Muscle layer of duodenum (tissue), 2 donors: ENCODE results near the gene MYO1D.

Source experiments
- H3K27ac ChIP-seq: one replicate; pipeline ENCODE4 v1.7.0; 2013; ENCODE audit warnings: mild to moderate bottlenecking, low read length
- H3K27me3 ChIP-seq: one replicate; pipeline ENCODE4 v1.7.0; 2013; ENCODE audit warnings: low read depth, mild to moderate bottlenecking, control low read depth, low read length
- H3K36me3 ChIP-seq, 2 donors: one replicate each; pipeline ENCODE4 v1.7.0; 2013; ENCODE audit warnings: low read length in 2 of 2, control low read depth in 1 of 2, mild to moderate bottlenecking in 1 of 2; ENCODE audit not compliant: insufficient read depth in 2 of 2, control insufficient read depth in 1 of 2
- H3K4me1 ChIP-seq, 2 donors: one replicate each; pipeline ENCODE4 v1.7.0; 2013; ENCODE audit warnings: low read length in 2 of 2, mild to moderate bottlenecking in 2 of 2, control low read depth in 1 of 2, moderate library complexity in 1 of 2; ENCODE audit not compliant: insufficient read depth in 2 of 2, control insufficient read depth in 1 of 2
- H3K4me3 ChIP-seq, 2 donors: one replicate each; pipeline ENCODE4 v1.7.0; 2013; ENCODE audit warnings: low read length in 2 of 2, low read depth in 1 of 2, mild to moderate bottlenecking in 1 of 2
- H3K9me3 ChIP-seq, 2 donors: one replicate each; pipeline ENCODE4 v1.7.0; 2013; ENCODE audit warnings: low read length in 2 of 2, control low read depth in 1 of 2, mild to moderate bottlenecking in 1 of 2; ENCODE audit not compliant: control insufficient read depth in 1 of 2
- donor health status: healthy.

Gene MYO1D

DNA sequence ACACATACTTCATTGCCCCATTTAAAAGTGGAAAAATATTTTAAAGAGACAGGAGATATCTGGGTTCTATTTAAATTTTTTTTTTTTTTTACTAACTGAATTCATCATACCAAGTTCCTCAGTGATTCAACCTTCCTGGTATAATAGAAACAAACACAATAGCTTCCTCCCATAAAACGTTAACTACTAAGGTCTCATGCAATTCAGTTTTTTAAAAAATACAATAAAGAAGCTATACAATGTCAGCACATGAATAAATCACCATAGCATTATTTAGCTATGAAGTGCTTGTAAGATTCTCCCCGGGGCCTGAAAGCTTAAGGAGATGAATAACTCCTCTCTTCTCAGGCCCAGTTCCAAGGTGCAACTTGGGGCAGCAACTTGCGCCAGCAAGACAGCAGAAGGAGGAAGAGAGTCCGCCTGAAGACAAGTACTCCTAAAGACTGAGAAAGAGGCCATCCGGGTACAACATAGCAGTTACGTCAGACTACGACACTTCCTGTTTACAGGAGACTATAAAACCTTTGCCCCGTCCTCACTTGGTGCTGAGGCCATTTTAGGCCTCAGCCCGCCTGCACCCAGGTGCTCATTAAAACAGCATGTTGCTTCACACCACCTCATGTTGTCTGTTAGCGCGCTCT is 81.5 kb downstream of the MYO1D start:
- Histone ChIP-seq H3K4me1 (no peaks in the 10 kb centered on the region), H3K27ac (peak overlapping the region; percentile 66), H3K9me3 (no peaks in the 10 kb centered on the region)

GRCh38 chr17:32794533-32795246 is 82.2 kb downstream of the MYO1D start:
- peak overlapping the region; percentile 66 for H3K27ac ChIP-seq
- H3K4me3 ChIP-seq: no peak overlapping the region

More for the DNA sequence above, 81.5 kb downstream of the MYO1D start:
- Histone ChIP-seq H3K4me3 (no peak overlapping the region), H3K27me3 (no peaks in the 10 kb centered on the region), H3K36me3 (no peaks in the 10 kb centered on the region)

GRCh38 chr17:32793841-32794240 is 83.1 kb downstream of the MYO1D start:
- H3K4me3 ChIP-seq: no peak overlapping the region
- no peaks in the 10 kb centered on the region for H3K9me3 ChIP-seq
- no peaks in the 10 kb centered on the region for H3K27me3 ChIP-seq
- no peaks in the 10 kb centered on the region for H3K4me1 ChIP-seq
- H3K36me3 ChIP-seq: no peaks in the 10 kb centered on the region
- no peak overlapping the region for H3K27ac ChIP-seq

More at GRCh38 chr17:32794533-32795246, 82.2 kb downstream of the MYO1D start:
- no peaks in the 10 kb centered on the region for H3K27me3 ChIP-seq
- no peaks in the 10 kb centered on the region for H3K9me3 ChIP-seq
- no peaks in the 10 kb centered on the region for H3K4me1 ChIP-seq
- H3K36me3 ChIP-seq: no peaks in the 10 kb centered on the region

GRCh38 chr17:32792207-32792606 is 84.7 kb downstream of the MYO1D start:
- H3K4me3 ChIP-seq: no peak overlapping the region
- no peaks in the 10 kb centered on the region for H3K27me3 ChIP-seq
- no peaks in the 10 kb centered on the region for H3K9me3 ChIP-seq
- no peaks in the 10 kb centered on the region for H3K4me1 ChIP-seq
- H3K27ac ChIP-seq: no peak overlapping the region
- H3K36me3 ChIP-seq: no peaks in the 10 kb centered on the region

DNA sequence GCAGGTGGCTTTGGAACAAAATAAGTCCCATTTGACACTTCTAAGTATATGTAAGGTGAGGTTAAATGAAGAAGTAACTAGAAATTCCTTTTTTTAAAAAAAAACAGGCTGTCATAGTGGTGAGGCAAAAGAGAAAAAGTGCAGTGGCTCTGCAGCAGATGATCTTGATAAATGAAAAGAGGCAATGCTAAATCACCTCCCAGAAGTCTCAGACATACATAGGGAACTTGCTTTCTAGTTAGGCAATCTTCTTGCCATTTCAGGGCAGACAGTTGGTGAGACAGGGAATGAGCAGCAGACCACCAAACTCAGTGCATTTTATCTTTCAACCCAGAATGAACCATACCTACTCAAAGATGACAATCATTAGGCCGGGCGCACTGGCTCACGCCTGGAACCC is 90.8 kb downstream of the MYO1D start:
- H3K27ac ChIP-seq: no peak overlapping the region
- H3K4me1 ChIP-seq: no peaks in the 10 kb centered on the region
- H3K36me3 ChIP-seq: no peaks in the 10 kb centered on the region
- no peaks in the 10 kb centered on the region for H3K27me3 ChIP-seq
- H3K9me3 ChIP-seq: no peaks in the 10 kb centered on the region
- no peak overlapping the region for H3K4me3 ChIP-seq

- H3K4me1 ChIP-seq: no peaks in the 10 kb centered on the region
- H3K9me3 ChIP-seq: no peaks in the 10 kb centered on the region
- no peaks in the 10 kb centered on the region for H3K27me3 ChIP-seq
- H3K27ac ChIP-seq: no peak overlapping the region
- no peak overlapping the region for H3K4me3 ChIP-seq
- H3K36me3 ChIP-seq: no peaks in the 10 kb centered on the region
Observed at GRCh38 chr17:32784113-32784512, 92.8 kb downstream of the MYO1D start.

DNA sequence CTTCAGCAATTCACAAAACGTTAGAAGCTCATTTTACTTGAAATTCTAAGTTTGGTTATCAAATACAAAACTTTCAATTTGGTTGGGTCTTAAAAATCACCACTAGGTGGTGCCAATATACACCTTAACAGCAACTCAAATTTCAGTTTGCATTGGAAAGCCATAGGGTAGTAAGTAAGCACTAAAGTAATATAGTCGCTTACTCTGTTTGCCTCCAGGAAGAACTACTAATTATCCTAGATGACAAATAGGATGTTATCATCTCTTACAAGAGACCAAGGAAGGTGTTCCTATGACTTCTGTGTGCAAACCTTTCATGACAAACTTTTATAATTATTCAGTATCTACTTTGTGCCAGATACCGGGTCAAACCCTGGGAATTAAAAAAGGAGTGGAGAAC is 93.3 kb downstream of the MYO1D start:
- Histone ChIP-seq H3K4me3 (no peak overlapping the region), H3K27me3 (no peaks in the 10 kb centered on the region), H3K27ac (no peak overlapping the region), H3K9me3 (no peaks in the 10 kb centered on the region), H3K36me3 (no peaks in the 10 kb centered on the region), H3K4me1 (no peaks in the 10 kb centered on the region)

DNA sequence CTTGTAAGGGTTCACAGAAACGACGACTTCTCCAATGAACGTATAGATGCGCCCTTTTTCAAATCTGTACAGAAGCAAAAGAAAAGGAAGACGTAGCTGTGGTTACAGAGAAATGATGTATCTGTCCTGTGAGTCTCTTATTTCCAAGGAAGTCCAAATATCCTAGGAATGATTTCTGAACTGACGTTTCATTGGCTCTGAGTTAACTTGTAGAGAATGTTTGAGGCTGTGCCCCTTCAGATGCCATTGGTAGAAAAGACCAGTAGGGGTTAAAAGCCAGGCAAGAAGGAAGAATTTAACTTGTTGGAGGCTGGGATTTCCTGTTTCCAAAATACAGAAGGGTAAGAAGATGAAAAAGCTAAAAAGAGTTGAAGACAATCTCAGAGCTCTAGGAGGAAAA is 96.2 kb downstream of the MYO1D start:
- Histone ChIP-seq H3K9me3 (no peaks in the 10 kb centered on the region), H3K27ac (no peak overlapping the region), H3K36me3 (no peaks in the 10 kb centered on the region), H3K4me3 (no peak overlapping the region), H3K27me3 (no peaks in the 10 kb centered on the region), H3K4me1 (no peaks in the 10 kb centered on the region)

GRCh38 chr17:32777922-32778321 is 99.0 kb downstream of the MYO1D start:
- H3K27ac ChIP-seq: no peak overlapping the region
- H3K27me3 ChIP-seq: no peaks in the 10 kb centered on the region
- no peaks in the 10 kb centered on the region for H3K4me1 ChIP-seq
- H3K9me3 ChIP-seq: no peaks in the 10 kb centered on the region
- no peak overlapping the region for H3K4me3 ChIP-seq
- H3K36me3 ChIP-seq: no peaks in the 10 kb centered on the region

DNA sequence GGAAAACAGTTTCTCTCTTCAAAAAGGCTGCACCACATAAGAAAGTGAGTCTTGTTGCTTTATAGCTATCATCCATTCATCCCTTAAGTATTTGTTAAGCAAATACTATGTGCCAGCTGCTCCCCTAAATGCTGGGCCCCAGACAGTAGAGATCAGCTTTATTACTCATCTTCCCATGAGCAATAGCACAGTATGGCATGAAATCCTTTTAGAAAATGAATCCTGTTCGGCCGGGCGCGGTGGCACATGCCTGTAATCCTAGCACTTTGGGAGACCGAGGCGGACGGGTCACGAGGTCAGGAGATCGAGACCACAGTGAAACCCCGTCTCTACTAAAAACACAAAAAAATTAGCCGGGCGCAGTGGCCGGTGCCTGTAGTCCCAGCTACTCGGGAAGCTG is 99.5 kb downstream of the MYO1D start:
- H3K9me3 ChIP-seq: no peaks in the 10 kb centered on the region
- H3K4me3 ChIP-seq: no peak overlapping the region
- no peaks in the 10 kb centered on the region for H3K36me3 ChIP-seq
- H3K4me1 ChIP-seq: no peaks in the 10 kb centered on the region
- H3K27ac ChIP-seq: no peak overlapping the region
- H3K27me3 ChIP-seq: no peaks in the 10 kb centered on the region

DNA sequence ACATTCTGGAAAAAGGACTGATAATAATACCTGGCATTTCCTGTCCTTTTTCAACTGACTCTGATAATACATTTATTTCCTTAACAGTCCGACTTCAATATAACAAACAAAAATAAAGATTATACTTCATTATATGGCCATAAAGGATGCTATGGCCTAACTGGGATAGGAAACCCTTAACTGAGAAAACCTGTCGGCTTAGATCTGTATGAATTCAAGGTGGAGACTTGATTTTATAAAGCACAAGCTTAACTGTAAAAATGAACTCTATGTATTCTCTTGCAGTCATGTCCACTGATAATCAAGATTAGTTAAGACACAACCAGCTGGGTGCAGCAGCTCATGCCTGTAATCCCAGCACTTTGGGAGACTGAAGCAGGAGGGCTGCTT is 102.2 kb downstream of the MYO1D start:
- no peaks in the 10 kb centered on the region for H3K27me3 ChIP-seq
- H3K27ac ChIP-seq: no peak overlapping the region
- H3K4me3 ChIP-seq: no peak overlapping the region
- no peaks in the 10 kb centered on the region for H3K4me1 ChIP-seq
- no peaks in the 10 kb centered on the region for H3K9me3 ChIP-seq
- peaks cover 0 to 3% of the 10 kb centered on the region in 2 donors for H3K36me3 ChIP-seq
